Occipital lobe (tissue), 2 donors: Measurements from ENCODE around the gene MAPKAPK3. TPM values are rescaled to one million over a fixed set of nuclear protein-coding genes. Genes with fewer than 3 reads are reported as not detected.
"Not testable (repeated sequence)": the region's sequence is repeated elsewhere in the genome, so short reads cannot be mapped to it uniquely, and the experiment has no call there.

Source experiments
- DNase-seq: peaks from one replicate; lab custom pipeline; 2025; lab: John Stamatoyannopoulos, UW
- total RNA-seq: library from RNA; depleted of rRNA; stranded (reverse); fragments of >200 nt; gene quantifications from one replicate; pipeline ENCODE4 v1.2.3, GENCODE V29; 2014

The MAPKAPK3 gene
- total RNA-seq, 1 donor from 2014 or later: 5.5 TPM

DNA sequence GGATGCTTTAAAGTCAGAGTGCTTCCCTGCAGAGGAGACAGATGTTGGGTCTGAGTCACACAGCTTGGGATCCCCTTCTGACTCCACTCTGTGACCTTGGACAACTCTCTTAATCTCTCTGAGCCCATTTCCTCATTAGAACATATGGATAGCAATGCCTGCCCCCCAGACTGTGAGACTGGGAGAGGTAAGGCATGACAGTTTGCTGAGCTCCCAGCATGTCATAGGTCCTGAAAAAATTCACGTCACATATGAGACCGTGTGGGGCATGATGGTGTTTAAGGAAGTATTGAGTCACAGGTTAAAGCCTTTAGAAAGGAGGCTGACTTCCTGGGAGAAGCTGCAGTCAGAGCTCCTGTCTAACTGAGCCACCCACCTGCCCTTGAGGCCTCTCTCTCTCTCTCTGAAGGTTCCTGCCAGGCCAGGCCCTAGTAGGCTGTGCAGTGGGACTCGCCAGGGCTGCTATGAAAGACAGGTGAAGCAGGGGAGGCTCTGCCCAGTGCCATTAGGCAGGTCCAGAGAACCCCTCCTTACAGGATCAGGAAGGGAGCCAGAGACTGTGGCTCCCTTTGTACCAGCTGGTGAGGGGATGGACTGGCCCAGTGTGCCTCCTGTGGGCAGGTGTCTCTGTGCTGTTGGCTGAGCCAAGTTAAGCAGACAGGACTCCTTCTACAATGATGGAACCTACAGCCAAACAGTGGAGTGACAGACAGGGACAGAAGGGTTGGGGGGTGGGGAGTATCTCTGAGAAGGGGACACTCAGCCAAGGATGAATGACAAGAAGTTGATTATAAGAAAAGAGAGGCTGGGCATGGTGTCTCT lies 38.3 kb downstream of the MAPKAPK3 start:
- DNase-seq: no peak

DNA sequence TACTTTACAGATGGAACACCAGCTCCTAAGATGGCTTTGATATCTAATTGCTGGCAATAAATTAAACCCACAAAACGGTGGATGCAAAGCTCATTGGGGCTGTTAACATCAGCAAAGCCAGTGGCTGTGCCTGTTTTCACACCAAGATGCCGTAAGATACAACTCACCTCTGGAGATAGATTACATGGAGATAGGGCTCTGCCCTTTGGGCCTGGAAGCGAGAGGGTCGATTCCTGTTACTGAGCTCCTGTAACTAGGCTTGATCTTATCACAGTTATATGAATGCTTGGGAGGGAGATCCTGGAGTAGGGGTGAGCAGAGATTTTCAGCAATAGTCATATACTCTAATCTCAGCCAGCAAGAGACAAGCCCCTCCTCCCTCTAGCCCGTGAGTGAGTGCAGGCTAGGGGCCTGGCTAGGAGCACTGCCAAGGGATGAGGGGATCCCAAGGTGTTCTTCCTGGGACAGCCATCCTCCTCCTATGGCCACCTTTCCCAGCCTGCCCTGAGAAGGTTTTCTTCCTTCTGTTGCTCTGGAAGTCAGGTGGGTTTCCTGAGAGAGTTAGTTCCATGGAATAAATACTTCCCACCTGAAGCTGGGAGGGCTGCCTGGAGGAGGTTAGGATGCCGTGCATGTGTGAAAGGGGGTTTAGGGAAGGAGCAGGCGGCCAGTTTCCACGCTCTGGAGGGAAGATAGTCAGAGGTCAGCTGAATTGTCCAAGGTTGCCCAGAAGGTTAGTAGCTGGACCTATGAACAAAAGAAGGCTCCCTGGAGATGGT lies 39.7 kb downstream of the MAPKAPK3 start:
- no peak for DNase-seq

DNA sequence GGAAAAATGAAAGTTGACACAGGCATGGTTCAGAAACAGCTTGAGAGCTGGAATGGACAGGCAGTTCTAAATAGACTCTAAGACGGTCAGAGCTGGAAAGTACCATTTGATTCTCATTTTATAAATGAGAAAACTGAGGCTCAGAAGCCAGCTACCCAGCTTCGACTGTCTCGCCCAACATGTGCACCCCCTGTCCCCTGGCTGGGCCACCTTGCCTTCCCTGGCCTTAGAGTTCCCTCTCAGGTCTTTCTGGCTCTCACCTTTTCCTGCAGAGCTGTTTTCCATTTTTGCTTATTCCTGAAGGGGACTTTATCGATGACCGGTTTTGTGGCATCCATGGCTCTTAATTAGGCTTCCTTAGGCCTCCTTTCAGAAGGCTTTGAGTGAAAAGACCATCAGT lies 40.5 kb downstream of the MAPKAPK3 start:
- no peak for DNase-seq

DNA sequence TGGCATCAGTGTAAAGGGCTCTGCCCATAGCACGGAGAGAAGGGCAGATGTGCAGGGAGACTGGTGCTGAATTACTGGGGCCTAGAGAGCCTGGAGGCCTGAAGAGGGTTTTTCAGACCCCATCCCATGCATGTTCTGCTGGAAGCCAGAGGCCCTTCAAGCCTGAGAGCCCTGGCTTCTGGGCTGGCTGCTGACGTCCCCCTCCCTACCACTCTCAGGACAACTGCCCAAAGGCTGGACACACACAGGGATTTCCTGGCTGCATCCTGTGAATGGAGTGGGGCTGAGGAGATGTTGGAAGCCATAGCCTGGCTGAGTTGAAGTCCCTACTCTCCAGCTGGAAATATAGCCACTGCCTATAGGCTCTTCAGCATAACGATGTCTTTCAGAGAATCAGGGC lies 40.9 kb downstream of the MAPKAPK3 start:
- DNase-seq: no peak

DNA sequence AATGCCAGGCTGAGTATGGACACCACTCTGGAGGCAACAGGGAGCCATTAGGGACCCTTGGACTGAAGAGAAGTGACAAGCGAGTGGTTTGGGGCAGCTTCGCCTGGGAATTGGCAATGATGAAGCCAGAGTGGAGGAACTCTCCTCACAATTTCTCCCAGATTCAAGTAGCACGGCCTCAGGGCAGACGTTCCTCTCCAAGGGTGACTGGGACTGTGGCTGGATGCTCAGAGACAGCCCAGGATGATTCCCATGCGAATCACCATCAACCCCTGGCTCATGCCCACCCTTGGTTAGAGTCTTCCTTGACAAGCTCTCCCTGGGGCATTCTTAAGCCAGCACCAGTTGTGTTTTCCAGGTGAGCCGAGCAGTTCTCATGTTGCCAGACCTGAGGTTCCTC lies 41.5 kb downstream of the MAPKAPK3 start:
- no peak for DNase-seq

DNA sequence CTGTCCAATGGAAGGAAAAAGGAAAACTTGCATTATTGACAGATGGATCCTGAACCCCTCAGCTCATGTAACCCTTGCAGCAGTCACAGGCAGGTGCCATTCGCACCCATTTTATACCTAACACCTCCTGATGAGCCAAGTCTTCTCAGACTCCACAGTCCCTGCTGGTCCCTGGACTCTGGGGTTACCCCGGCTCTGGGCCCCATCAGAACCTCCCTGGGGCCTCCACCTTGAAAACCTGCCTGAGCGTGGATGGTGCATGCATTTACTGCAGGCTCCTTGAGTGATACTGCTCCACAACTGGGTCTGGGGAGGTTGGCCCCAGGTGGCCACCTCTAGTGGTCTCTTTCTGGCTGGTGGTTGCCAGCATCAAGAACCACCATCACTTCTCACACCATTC lies 41.9 kb downstream of the MAPKAPK3 start:
- DNase-seq: no peak

DNA sequence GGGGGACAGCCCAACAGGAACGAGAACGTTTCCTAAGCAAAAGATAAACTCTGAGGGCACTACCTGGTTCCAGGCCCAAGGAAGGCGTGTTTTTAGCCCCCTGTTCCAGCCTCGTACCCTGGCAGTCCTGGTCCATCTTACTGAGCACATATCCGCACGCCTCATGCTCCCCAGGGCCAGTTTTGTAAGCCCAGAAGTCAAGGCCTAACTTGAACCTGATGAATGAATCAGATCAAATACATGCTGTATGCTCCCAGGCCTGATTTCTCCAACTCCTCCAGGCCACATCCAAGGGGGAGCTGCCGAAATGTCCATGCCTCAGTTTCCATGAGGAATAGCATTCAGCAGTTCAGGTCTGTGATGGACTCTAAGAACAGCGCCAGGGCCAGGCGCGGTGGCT lies 43.4 kb downstream of the MAPKAPK3 start:
- DNase-seq: no peak

DNA sequence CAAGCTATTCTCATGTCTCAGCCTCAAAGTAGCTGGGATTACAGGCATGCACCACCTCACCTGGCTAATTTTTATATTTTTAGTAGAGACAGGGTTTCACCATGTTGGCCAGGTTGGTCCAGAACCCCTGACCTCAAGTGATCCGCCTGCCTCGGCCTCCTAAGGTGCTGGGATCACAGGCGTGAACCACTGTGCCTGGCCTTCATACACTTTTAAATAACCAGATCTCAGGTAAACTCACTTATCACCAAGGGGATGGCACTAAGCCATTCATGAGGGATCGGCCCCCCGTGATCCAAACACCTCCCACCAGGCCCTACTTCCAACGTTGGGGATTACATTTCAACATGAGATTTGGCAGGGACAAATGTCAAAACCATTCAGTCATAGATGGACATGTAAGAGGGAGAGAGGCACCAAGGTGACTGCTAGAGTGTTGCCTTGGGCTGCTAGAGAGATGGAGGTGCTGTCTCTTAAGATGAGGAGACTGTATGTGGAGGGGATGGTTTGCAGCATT lies 44.4 kb downstream of the MAPKAPK3 start:
- DNase-seq: no peak

DNA sequence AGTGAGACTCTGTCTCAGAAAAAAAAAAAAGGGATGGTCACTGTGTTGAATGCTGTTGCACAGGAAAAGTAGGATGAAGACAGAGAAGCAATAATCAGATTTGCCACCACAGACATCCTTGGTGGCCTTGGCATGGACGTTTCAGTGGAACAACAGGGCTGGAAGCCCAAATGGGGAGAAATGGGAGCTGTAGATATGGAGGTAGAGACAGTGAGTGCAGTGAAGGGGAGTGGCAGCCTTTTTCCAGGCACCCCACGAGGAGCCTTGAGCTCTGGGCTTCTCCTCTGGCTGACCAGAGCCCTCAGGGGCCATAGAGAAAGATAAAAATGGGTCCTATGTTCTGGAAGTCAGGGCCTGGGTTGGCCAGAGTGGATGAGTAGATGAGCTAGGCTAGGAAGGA lies 45.5 kb downstream of the MAPKAPK3 start:
- no peak for DNase-seq

DNA sequence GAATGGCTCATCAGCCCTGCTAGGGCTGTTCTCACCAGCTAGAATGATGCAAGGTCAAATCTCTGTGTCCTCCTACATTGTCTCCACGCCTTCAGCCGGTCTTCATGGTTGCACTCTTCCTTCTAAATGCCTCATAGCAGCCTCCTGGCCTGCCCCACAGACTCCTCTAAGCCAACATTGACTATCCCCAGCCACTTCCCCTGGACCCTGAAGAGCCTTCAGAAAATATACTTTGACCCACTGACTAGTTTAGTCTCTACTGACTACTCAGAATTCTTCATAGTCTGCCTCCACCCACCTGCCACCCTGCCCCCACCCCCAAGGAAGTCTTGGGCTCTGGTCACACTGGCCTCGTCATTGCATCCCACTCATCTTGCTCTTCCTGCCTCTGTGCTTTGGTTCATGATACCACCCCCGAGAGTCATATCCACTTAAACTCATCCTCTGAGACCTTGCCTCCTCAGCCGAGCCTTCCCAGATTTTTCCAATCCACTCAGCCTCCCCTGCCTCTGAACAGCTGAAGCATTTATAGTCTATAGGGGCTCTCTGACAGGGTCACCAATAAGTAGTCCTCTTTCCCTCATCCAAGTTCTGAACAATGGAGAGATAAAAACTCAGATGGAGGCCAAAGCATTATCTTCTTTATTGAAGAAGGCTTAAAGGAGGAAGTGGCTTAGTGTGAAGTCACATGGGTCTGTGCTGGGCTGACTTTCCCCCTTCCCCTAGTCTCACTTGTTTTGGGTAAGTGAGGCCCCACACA lies 48.3 kb downstream of the MAPKAPK3 start:
- no peak for DNase-seq

DNA sequence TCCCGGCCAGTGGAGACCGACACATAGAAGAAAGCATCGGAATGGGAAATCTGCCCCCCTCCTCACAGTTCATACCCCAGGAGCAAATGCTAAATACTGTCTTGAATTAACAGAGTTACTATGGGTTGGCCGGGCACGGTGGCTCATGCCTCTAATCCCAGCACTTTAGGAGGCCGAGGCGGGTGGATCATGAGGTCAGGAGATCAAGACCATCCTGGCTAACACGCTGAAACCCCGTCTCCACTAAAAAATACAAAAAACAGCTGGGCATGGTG lies 48.8 kb downstream of the MAPKAPK3 start:
- DNase-seq: not testable (repeated sequence)

DNA sequence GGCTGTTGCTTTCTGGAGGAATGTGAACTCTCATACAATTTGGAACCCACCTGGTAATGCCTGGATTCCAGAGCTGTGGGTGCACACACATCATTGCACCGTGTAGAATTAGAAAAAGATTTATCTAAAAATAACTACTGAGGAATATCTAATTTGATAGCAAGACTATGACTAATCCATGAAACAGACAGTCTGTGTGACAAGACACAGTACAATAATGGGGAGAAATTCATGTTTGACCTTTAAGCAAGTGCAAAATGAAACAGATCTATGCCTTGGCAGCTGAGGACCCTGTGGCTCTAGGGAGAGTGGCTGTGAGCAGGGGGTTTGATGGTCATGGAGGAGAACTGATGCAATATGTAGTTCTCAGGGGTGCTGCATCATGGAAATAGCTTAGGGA lies 49.9 kb downstream of the MAPKAPK3 start:
- no peak for DNase-seq

DNA sequence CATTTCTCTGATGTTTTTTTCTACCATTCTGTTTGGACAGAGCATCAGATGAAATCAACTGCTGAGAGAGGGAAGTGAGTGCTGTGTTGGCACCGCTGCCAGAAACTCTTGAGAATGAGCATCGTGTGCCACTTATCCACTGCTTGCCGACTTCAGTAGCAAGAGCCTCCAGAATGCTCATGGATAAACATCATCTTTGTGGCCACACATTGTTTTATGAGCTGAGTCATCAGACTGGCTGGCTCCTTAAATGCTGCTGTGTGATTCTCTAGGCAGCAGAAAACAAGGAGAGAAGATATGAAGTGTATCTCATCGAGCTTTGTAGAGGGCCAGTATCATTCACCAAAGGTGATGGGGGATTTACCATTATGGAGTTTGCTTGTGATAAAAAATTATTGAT lies 54.4 kb downstream of the MAPKAPK3 start:
- DNase-seq: peak; percentile 58

DNA sequence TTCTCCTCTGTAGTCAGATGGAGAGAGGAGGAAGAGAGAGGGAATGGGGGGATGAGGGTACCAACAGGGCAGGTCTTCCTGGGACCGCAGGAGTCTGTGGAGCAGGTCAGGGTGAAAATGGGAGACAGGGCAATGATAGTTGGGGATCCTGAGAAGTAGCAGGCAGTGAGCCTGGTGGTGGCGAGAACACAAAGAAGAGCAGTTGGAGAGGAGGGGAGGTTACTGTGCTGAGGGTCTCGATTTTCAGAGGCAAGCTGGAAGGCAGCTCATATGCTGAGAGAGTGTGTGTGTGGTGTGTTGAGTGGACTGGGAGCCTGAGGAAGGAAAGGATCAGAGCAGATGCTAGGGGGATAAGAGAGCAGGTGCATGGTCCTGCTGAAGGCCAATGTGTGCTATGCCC lies 55.7 kb downstream of the MAPKAPK3 start:
- DNase-seq: no peak

DNA sequence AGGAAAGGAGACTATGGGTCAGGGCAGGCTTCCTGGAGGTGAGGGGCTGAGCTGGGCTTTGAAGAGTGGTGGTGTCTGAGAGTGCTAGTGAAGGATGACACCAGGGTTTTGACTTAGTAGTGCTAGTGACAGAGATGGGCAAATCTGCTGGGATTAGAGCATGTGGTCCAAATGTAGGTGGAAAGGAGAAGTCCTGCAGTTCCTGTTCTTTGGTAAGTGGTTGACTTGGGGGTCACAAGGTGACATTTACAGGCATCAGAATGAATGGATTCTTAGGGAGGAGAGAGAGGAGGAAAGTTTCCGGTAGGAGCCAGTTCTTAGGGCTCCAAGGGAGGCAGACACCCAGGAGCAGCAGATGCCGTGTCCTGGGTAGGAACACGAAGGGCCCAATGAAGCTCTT lies 57.0 kb downstream of the MAPKAPK3 start:
- DNase-seq: no peak

DNA sequence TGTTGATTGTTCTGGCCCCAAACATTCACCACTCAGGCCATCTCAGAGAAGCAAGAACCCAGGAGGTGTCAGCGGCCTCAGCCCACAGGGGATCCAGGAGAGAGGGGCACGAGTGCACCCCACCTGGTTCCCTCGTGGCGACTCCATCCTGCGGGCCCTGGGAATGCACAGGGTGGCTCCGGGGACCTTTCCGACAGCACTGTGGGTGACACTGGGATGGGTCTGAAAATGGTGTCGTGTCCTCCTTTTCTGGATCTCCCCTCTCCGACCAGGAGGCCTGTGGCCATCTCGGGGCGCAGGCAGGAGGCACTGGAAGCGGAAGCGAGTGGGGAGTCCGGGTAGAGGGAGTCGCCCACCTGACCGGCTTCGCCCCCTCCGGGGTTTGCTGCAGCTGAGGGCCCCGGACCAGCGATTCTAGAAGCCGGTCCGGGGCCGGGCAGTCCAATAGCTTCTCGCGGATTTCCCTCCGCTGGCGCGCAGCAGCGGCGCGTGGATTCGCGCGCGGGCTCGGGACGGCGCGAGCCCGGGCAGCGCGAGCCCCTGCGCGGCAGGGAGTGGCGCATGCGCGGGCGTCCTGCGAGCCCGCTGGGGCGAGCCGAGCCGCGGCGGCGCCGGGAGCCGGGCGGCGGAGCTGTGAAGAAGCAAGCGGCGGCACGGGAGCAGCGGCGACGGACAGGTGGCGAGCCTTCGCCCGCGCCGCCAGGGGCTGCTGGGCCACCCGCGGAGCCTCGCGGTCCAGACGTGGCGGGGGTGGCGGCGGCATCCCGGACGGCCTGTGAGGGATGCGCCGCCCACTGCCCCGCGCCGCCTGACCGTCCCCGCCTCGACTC lies 57.6 kb downstream of the MAPKAPK3 start, which contains the start of gene DOCK3:
TSS of gene DOCK3 (plus strand) at position 579 of the 830 bp plus-strand sequence. CDS start 337 bp downstream, outside the sequence.
- DNase-seq: peak; percentile 32

DNA sequence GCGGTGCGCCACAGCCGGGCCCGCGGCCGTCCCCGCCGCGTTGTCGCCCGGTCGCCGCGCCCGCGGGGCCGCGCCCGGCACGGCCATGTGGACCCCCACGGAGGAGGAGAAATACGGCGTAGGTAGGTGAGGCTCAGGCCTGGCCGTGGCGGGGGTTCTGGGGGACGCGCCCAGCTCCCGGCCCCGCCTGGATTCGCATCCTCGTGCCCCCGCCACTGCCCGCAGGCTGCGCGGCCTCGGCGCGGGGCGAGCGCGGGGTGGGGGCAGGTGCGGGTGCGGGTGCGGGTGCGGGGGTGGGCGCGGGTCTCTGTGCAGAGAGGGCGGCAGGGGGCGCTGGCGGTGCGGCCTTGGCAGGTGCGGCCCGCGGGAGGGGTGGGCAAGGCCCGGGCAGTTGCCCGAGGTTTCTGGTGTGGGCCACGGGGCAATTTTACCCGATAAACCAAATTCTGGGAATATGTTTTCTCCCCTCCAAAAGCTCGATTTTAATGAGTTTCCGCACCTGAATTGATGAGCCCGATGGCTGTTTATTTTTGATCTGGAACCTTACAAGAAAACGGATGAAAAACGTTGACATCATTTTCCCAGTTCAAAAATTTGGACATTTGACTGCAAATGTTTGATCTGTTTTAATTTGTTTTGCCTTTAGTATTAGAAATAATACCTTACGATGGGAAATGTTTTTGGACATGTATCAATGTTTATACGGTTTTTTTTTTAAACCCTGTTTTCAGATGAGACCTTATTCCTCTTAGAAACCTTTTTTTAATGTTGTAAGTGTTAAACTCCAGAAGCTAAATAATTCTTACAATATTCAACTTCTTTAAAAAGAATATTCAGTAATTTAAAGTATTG lies 58.5 kb downstream of the MAPKAPK3 start:
- DNase-seq: peak; percentile 46

DNA sequence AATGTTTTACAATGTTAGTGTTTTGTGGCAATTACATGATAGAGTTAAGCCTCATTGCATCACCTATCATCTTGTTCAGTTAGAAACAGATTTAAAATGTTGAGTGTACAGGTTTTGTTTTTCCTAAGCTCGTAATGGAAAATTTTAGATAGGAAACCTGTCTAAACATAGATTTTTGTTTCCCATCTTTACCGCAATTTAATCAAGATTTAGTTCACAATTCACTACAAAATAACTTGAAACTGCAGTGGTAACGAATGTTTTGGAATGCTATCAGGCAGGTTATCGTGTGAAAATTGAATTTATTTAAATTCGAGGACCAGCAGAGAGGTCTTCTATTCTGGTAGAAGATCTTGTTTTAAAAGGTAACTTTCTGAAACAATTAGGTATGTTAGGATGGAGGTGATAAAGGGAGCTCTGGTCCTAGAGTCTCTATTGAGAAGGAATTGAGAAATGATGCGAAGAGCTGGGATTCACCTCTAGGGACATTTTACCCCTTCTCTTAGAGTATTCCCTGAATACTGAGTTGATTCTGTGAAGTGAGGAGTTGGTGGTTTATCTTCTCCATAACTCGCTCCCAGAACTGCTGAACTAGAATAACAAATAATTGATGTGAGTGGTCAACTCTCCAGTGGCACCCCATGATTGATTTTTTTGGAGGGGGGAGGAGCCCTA lies 59.2 kb downstream of the MAPKAPK3 start:
- DNase-seq: no peak

DNA sequence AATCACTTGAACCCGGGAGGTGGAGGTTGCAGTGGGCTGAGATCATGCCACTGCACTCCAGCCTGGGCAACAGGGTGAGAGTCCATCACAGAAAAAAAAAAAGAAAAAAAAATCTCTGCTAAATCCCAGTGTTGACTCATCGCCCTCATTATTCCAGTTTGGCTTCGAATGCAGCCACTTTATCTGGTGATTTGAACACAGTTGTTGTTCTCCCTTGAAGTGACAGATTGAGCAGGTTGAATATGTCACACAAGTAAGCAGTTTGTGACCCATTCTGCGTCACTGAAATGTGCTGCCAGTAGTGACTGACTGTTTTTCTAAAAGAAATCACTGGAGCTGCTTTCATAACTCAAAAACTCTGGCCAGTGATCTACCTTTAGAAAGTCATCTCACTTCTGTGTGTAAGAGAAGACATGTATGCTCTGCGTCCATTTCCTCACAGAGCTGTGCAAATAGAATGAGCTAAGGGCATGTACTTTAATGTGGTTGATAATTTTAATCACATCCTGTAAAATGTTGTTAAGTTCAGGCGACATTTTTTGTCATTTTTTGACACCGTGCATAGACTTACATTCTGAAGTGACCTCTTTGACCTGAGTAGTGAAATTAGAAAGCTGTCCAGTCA lies 70.3 kb downstream of the MAPKAPK3 start:
- no peak for DNase-seq
